Right lobe of liver (tissue), 6 donors: ENCODE results near the gene TGM6. TPM values are rescaled to one million over a fixed set of nuclear protein-coding genes. Genes with fewer than 3 reads are reported as not detected.

ENCODE experiments used
- ATAC-seq, 4 donors: fragments of 200-7000 bp; cut with Tn5 transposase; one replicate each; pipeline ENCODE4 v1.9.1; 2020; ENCODE audit warnings: mild to moderate bottlenecking in 4 of 4, moderate library complexity in 4 of 4
- DNase-seq, 3 donors: peaks; one replicate each; pipeline ENCODE4 v3.0.0-alpha.2; 2020
- H3K27ac ChIP-seq, 3 donors: fragments of 200-600 bp; one replicate each; pipeline ENCODE4 v1.8.0; 2022
- H3K27me3 ChIP-seq, 2 donors: fragments of 200-600 bp; one replicate each; pipeline ENCODE4 v1.8.0; 2022
- H3K36me3 ChIP-seq, 4 donors: fragments of 200-600 bp; sonication (generic) in 1 of 4; one replicate each; pipeline versions ENCODE4 v1.5.1 to v1.8.0; 2017 to 2022; ENCODE audit warnings: control low read depth in 1 of 4
- H3K4me1 ChIP-seq, 4 donors: fragments of 200-600 bp; sonication (generic) in 1 of 4; one replicate each; pipeline versions ENCODE4 v1.5.1 to v1.8.0; 2017 to 2022; ENCODE audit warnings: control low read depth in 1 of 4
- H3K4me3 ChIP-seq, 3 donors: fragments of 200-600 bp; one replicate each; pipeline ENCODE4 v1.8.0; 2022
- H3K9me3 ChIP-seq, 4 donors: fragments of 200-600 bp; sonication (generic) in 1 of 4; one replicate each; pipeline versions ENCODE4 v1.5.1 to v1.8.0; 2017 to 2022; ENCODE audit warnings: control low read depth in 1 of 4
- POLR2A ChIP-seq: fragments of 450-650 bp; IDR thresholded peaks from one replicate; pipeline ENCODE4 v1.6.1; 2017; ENCODE audit warnings: antibody characterized with exemption, mild to moderate bottlenecking
- WGBS: methylation state at CpG from one replicate; pipeline ENCODE4 v1.1.6; 2018; ENCODE audit warnings: low coverage, low lambda C conversion rate; ENCODE audit not compliant: insufficient coverage; ENCODE audit errors: missing lambda C conversion rate; 5-methylcytosine and 5-hydroxymethylcytosine counted together
- intact Hi-C, 2 donors: fragments of 100-400 bp; cut with DNase I; formaldehyde crosslinking; loops; one replicate each; pipeline versions ENCODE4 v1.11.2 to v1.14.1; 2022
- total RNA-seq, 6 experiments: library from RNA; depleted of rRNA in 2 of 6; stranded (reverse); fragments of >200 nt in 2 of 6; fragmentation: NEBNext Ultra II Directional in 3 of 6; extraction: Animal tissue kit (Norgen Biotek cat#: 25700) in 3 of 6; gene quantifications; one replicate each; pipeline versions ENCODE4 v1.1.0 to v1.2.4, GENCODE V29; 2016 to 2023
- TF ChIP-seq, protein P1 (sequence below), 4 donors: fragments of 200-600 bp in 3 of 4; fragments of 450-650 bp in 1 of 4; IDR thresholded peaks; one replicate each; pipeline versions ENCODE4 v1.5.1 to v1.8.0; 2016 to 2022; ENCODE audit warnings: antibody characterized with exemption in 4 of 4, mild to moderate bottlenecking in 2 of 4
- donor health status: DM: no; HTN: yes; CAD: no.
- donor health status: DM: no; HTN: no; CAD: no.
- donor health status: DM: no; HTN: no; CAD: no.
- donor health status: DM: no; HTN: yes; CAD: no.
- donor health status: DM: no; HTN: yes; CAD: no.

Gene TGM6
- total RNA-seq, 6 experiments from 2014 or later, result not detected

DNA sequence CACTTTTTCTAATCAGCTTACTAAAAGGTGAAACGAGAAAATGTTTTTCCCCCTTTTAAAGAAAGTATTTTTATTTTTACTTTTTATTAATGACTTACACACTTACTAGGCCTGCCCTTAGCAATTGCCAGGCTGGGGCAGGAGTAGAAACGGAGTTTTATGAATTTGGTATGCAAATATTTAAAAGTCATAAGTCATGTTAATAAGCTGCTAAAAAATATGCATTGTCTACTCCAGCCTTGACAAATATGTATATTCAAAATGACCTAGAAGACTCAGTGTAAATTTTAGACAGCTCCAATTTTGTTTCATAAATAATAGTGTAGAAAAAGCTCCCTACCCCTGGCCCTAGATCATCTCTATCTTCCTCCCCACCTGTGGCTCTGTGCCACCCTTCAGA lies 17.5 kb upstream of the TGM6 start:
- no peaks in the 10 kb centered on the region for H3K36me3 ChIP-seq
- H3K27ac ChIP-seq, result no peak overlapping the region
- WGBS, result 65% methylated on average over 2 of the region's 2 CpGs
- no peaks in the 10 kb centered on the region for H3K9me3 ChIP-seq
- H3K4me3 ChIP-seq, result no peak overlapping the region
- no peaks in the 10 kb centered on the region for H3K4me1 ChIP-seq
- no peak for DNase-seq
- ATAC-seq, result no peak
- H3K27me3 ChIP-seq, result no peaks in the 10 kb centered on the region
- intact Hi-C loops, result no loop called here
- TF ChIP-seq, protein P1, sequence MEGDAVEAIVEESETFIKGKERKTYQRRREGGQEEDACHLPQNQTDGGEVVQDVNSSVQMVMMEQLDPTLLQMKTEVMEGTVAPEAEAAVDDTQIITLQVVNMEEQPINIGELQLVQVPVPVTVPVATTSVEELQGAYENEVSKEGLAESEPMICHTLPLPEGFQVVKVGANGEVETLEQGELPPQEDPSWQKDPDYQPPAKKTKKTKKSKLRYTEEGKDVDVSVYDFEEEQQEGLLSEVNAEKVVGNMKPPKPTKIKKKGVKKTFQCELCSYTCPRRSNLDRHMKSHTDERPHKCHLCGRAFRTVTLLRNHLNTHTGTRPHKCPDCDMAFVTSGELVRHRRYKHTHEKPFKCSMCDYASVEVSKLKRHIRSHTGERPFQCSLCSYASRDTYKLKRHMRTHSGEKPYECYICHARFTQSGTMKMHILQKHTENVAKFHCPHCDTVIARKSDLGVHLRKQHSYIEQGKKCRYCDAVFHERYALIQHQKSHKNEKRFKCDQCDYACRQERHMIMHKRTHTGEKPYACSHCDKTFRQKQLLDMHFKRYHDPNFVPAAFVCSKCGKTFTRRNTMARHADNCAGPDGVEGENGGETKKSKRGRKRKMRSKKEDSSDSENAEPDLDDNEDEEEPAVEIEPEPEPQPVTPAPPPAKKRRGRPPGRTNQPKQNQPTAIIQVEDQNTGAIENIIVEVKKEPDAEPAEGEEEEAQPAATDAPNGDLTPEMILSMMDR (IDR thresholded peaks at IDR 0.05), result no peak
- no peak for TF ChIP-seq POLR2A

DNA sequence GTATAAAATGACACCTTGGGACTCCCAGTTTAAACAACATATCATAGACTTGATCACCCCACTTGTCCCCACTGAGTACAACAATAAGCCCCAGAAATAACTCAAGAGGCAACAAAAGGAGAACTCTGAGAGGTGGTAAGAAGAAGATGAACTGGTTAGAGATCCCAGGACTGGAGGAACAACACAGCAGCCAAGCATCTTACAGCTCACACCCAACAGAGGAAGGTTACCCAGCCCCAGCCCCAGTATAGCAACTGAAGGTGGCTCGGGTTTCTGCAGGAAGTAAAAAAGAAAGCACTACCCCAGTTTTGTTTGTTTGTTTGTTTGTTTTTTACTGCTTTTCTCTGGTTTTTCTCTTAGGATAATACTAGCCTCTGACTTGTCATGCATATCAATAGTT lies 17.1 kb upstream of the TGM6 start:
- Histone ChIP-seq H3K27me3 (no peaks in the 10 kb centered on the region), H3K9me3 (no peaks in the 10 kb centered on the region), H3K4me1 (no peaks in the 10 kb centered on the region), H3K36me3 (no peaks in the 10 kb centered on the region), H3K4me3 (no peak overlapping the region), H3K27ac (no peak overlapping the region)
- TF ChIP-seq, protein P1 (IDR thresholded peaks at IDR 0.05), result no peak
- no peak for TF ChIP-seq POLR2A
- ATAC-seq (no peak), DNase-seq (no peak)
- WGBS, result 50% methylated on average over 1 of the region's 1 CpG
- intact Hi-C loops, result no loop called here

DNA sequence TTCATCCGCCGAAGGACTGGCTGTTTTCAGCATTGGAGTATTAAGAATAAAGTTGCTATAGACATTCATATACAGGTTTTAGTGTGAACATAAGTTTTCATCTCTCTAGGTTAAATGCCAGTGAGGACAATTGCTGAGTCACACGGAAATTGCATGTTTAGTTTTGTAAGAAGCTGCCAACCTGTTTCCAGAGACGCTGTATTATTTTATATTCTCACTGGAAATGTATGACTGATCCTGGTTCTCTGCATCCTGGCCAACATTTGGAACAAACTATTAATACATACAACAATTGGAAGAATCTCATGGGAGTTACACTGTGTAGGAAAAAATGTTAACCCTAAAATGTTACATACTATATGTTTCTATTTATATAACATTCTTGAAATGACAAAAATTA lies 16.7 kb upstream of the TGM6 start:
- DNase-seq (no peak), ATAC-seq (no peak)
- Histone ChIP-seq H3K27ac (no peak overlapping the region), H3K27me3 (no peaks in the 10 kb centered on the region), H3K4me3 (no peak overlapping the region), H3K36me3 (no peaks in the 10 kb centered on the region), H3K4me1 (no peaks in the 10 kb centered on the region), H3K9me3 (no peaks in the 10 kb centered on the region)
- WGBS, result 70% methylated on average over 4 of the region's 4 CpGs
- TF ChIP-seq, protein P1 (IDR thresholded peaks at IDR 0.05), result no peak
- TF ChIP-seq POLR2A, result no peak
- intact Hi-C loops, result no loop called here

DNA sequence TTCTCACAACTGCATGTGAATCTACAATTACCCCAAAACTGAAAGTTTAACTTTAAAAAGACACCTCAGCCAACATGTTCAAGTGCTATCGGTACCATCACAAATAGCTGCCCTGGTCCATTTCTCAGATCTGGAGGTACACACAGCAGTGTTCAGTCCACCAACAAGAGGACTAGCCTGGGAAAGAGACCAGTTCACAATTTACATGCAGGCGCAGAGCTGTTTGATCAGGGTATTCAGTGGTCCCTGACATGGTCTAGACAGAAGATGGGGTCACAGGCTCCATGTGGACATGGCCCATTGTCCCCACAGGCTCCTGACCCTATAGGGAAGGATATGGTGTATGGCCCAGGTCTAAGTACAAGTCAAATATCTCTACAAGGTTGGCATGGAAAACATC lies 15.6 kb upstream of the TGM6 start:
- no peak for TF ChIP-seq POLR2A
- TF ChIP-seq, protein P1 (IDR thresholded peaks at IDR 0.05), result no peak
- Histone ChIP-seq H3K36me3 (no peaks in the 10 kb centered on the region), H3K27ac (no peak overlapping the region), H3K4me1 (no peaks in the 10 kb centered on the region), H3K27me3 (no peaks in the 10 kb centered on the region), H3K4me3 (no peak overlapping the region), H3K9me3 (no peaks in the 10 kb centered on the region)
- WGBS, result 80% methylated on average over 1 of the region's 2 CpGs
- DNase-seq (no peak), ATAC-seq (no peak)
- intact Hi-C loops, result no loop called here

DNA sequence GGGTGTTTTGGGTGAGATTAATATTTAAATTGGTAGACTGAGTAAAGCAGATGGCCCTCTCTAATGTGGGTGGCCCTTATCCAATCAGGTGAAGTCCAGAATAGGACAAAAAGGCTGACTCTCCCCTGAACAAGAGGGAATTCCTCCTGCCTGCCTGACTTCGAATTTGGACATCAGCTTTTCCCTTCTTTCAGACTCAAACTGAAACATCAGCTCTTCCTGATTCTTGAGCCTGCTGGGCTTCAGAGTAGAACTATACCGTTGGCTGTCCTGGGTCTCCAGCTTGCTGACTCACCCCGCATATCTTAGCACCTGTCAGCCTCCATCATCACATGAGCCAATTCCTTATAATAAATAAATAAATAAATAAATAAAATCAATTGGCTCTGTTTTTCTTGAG lies 15.0 kb upstream of the TGM6 start:
- no peaks in the 10 kb centered on the region for H3K27me3 ChIP-seq
- H3K9me3 ChIP-seq, result no peaks in the 10 kb centered on the region
- 54% methylated on average over 3 of the region's 3 CpGs for WGBS
- intact Hi-C loops, result no loop called here
- TF ChIP-seq POLR2A, result no peak
- TF ChIP-seq, protein P1 (IDR thresholded peaks at IDR 0.05), result no peak
- no peak overlapping the region for H3K27ac ChIP-seq
- DNase-seq, result no peak
- no peaks in the 10 kb centered on the region for H3K36me3 ChIP-seq
- ATAC-seq, result no peak
- no peaks in the 10 kb centered on the region for H3K4me1 ChIP-seq
- no peak overlapping the region for H3K4me3 ChIP-seq
